Endodermal cell (in vitro differentiated cells): ENCODE data around the gene GLOD4. TPM values are rescaled to one million over a fixed set of nuclear protein-coding genes. Genes with fewer than 3 reads are reported as not detected.

Experiments used
- DNase-seq: peaks from one replicate; pipeline ENCODE4 v3.0.0-alpha.2; 2017
- H3K27ac ChIP-seq: 2 replicates; pipeline ENCODE4 v1.5.1; 2013; ENCODE audit warnings: mild to moderate bottlenecking, low read depth, low read length, moderate library complexity
- H3K27me3 ChIP-seq: 2 replicates; pipeline ENCODE4 v1.6.1; 2013; ENCODE audit warnings: mild to moderate bottlenecking, low read length, moderate library complexity; ENCODE audit not compliant: insufficient read depth, control insufficient read depth, poor library complexity, severe bottlenecking
- H3K36me3 ChIP-seq: 2 replicates; pipeline ENCODE4 v1.7.0; 2013; ENCODE audit warnings: mild to moderate bottlenecking, low read length, moderate library complexity; ENCODE audit not compliant: control insufficient read depth, insufficient read depth
- H3K4me1 ChIP-seq: one replicate; pipeline ENCODE4 v1.7.0; 2013; ENCODE audit warnings: low read length; ENCODE audit not compliant: control insufficient read depth, insufficient read depth
- H3K4me3 ChIP-seq: 2 replicates; pipeline ENCODE4 v1.5.1; 2013; ENCODE audit warnings: mild to moderate bottlenecking, low read length, moderate library complexity
- H3K9ac ChIP-seq: 2 replicates; pipeline ENCODE4 v1.6.1; 2013; ENCODE audit warnings: mild to moderate bottlenecking, low read length, moderate library complexity; ENCODE audit not compliant: poor library complexity, severe bottlenecking; ENCODE audit errors: extremely low read depth
- H3K9me3 ChIP-seq: 2 replicates; pipeline ENCODE4 v1.6.1; 2013; ENCODE audit warnings: mild to moderate bottlenecking, low read length, moderate library complexity; ENCODE audit not compliant: control insufficient read depth
- H3K27ac Mint-ChIP-seq: 2 replicates; pipeline ENCODE4 v1.8.0; 2020; ENCODE audit warnings: mixed read lengths
- H3K27me3 Mint-ChIP-seq: 2 replicates; pipeline ENCODE4 v1.8.0; 2021; ENCODE audit warnings: mild to moderate bottlenecking, mixed read lengths; ENCODE audit not compliant: insufficient read depth
- H3K36me3 Mint-ChIP-seq: 2 replicates; pipeline ENCODE4 v1.8.0; 2020; ENCODE audit warnings: low read depth, mixed read lengths
- H3K4me1 Mint-ChIP-seq: 2 replicates; pipeline ENCODE4 v1.8.0; 2020; ENCODE audit warnings: mixed read lengths
- H3K4me3 Mint-ChIP-seq: 2 replicates; pipeline ENCODE4 v1.8.0; 2020; ENCODE audit warnings: mild to moderate bottlenecking, moderate library complexity, mixed read lengths
- H3K9me3 Mint-ChIP-seq: 2 replicates; pipeline ENCODE4 v1.8.0; 2020; ENCODE audit warnings: mild to moderate bottlenecking, mixed read lengths
- WGBS, 2 experiments: methylation state at CpG; one replicate each; pipeline versions ENCODE4 v1.1.5 to v1.1.7; 2013; ENCODE audit warnings: missing lambda C conversion rate in 2 of 2, mixed read lengths in 1 of 2; ENCODE audit not compliant: insufficient coverage in 1 of 2, insufficient read length in 1 of 2; 5-methylcytosine and 5-hydroxymethylcytosine counted together
- total RNA-seq, 2 donors: library from RNA; stranded (reverse); fragmentation: NEBNext Ultra II Directional in 1 of 2; extraction: Animal tissue kit (Norgen Biotek cat#: 25700) in 1 of 2; gene quantifications; 2 replicates in 1 of 2; 3 replicates in 1 of 2; pipeline ENCODE4 v1.2.1, GENCODE V29; 2021
- TF ChIP-seq, protein P1 (sequence below): fragments of 200-600 bp; sonication (generic); conservative IDR thresholded peaks from 2 replicates; pipeline ENCODE4 v1.5.0; 2021; ENCODE audit warnings: antibody characterized with exemption, mild to moderate bottlenecking

GLOD4 gene
- total RNA-seq, 2 donors from 2014 or later = 81.6 to 95.1 TPM

DNA sequence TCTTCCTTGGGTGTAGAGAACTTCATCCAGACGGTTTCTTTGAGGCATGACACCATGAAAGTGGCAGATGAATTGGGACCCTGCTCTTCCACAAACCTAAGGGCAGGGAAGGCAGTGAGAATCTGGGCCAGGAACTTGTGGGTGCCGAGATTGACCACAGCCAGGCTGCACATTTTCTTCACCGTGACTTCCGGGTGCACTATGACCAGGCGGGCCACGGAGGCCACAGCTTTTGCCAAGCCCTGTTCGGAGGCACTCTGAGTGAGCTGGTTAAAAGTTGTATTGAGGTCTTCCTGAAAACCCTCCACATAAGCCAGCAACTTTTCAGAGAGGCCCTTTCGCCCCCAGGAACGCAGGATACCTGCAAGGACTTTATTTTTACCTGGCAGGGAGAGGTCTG, 35.9 kb downstream of the GLOD4 start:
- H3K27ac Mint-ChIP-seq = no peak overlapping the region
- peaks cover 4% of the 10 kb centered on the region for H3K4me1 Mint-ChIP-seq
- H3K36me3 Mint-ChIP-seq = peaks cover 78% of the 10 kb centered on the region
- Histone ChIP-seq H3K4me1 (no peaks in the 10 kb centered on the region), H3K4me3 (no peak overlapping the region), H3K9me3 (peaks cover 13% of the 10 kb centered on the region), H3K27ac (no peak overlapping the region), H3K9ac (no peak overlapping the region), H3K27me3 (no peaks in the 10 kb centered on the region), H3K36me3 (peaks cover 86% of the 10 kb centered on the region)
- DNase-seq = no peak
- H3K9me3 Mint-ChIP-seq = peaks cover 7% of the 10 kb centered on the region
- no peak overlapping the region for H3K4me3 Mint-ChIP-seq
- TF ChIP-seq, protein P1, sequence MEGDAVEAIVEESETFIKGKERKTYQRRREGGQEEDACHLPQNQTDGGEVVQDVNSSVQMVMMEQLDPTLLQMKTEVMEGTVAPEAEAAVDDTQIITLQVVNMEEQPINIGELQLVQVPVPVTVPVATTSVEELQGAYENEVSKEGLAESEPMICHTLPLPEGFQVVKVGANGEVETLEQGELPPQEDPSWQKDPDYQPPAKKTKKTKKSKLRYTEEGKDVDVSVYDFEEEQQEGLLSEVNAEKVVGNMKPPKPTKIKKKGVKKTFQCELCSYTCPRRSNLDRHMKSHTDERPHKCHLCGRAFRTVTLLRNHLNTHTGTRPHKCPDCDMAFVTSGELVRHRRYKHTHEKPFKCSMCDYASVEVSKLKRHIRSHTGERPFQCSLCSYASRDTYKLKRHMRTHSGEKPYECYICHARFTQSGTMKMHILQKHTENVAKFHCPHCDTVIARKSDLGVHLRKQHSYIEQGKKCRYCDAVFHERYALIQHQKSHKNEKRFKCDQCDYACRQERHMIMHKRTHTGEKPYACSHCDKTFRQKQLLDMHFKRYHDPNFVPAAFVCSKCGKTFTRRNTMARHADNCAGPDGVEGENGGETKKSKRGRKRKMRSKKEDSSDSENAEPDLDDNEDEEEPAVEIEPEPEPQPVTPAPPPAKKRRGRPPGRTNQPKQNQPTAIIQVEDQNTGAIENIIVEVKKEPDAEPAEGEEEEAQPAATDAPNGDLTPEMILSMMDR = no peak
- WGBS, 2 experiments = 92 to 94% methylated on average over 9 of the region's 9 CpGs
- H3K27me3 Mint-ChIP-seq = no peaks in the 10 kb centered on the region

DNA sequence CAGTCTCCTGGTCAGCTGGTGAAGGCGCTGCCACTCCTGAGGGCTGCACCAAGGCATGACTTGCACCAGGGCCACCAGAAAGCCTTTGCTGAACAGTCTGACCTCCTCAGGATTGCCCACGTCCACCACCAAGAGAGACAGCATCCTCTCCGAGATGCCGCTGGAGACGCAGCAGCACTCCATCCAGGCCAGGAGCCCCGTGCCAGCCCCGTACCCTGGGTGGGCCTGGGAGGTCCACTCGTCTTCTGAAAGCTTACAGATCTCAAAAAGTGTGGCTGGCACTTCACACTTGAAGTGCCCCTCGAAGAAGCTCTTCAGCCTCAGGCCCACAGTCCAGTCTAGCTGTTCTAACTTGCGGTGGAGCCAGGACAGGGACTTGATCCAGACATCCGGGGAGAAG, 36.7 kb downstream of the GLOD4 start:
- Histone ChIP-seq H3K4me1 (no peaks in the 10 kb centered on the region), H3K4me3 (no peak overlapping the region), H3K36me3 (peaks cover 93% of the 10 kb centered on the region), H3K9ac (no peak overlapping the region), H3K27me3 (no peaks in the 10 kb centered on the region), H3K27ac (no peak overlapping the region), H3K9me3 (peaks cover 11% of the 10 kb centered on the region)
- H3K36me3 Mint-ChIP-seq = peaks cover 84% of the 10 kb centered on the region
- peaks cover 7% of the 10 kb centered on the region for H3K9me3 Mint-ChIP-seq
- no peaks in the 10 kb centered on the region for H3K27me3 Mint-ChIP-seq
- 93 to 99% methylated on average over 10 to 11 of the region's 11 CpGs for WGBS, 2 experiments
- no peak for DNase-seq
- no peak overlapping the region for H3K27ac Mint-ChIP-seq
- TF ChIP-seq, protein P1 = no peak
- no peak overlapping the region for H3K4me3 Mint-ChIP-seq
- no peaks in the 10 kb centered on the region for H3K4me1 Mint-ChIP-seq

DNA sequence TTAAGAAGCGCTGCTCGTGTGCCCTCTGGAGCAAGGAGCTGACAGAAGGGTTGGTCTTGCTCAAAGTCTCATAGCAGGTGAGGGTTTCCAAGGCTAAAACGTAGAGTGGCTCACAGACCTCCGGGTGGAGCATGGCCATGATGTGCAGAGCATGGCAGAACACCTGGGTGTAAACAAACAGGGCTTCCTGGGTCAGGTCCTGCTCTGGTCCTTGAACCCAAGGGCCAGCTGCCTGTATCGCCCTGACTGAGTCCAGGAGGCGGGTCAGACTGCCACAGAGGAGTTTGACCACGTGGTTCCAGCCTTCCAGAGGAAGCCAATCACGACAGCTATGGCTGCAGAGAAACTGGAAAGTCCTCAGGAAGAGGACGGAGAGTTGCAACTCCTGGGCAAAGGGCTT, 37.1 kb downstream of the GLOD4 start:
- 72 to 85% methylated on average over 6 to 9 of the region's 9 CpGs for WGBS, 2 experiments
- H3K27me3 ChIP-seq = no peaks in the 10 kb centered on the region
- no peaks in the 10 kb centered on the region for H3K27me3 Mint-ChIP-seq
- H3K9me3 Mint-ChIP-seq = peaks cover 7% of the 10 kb centered on the region
- H3K9me3 ChIP-seq = peaks cover 6% of the 10 kb centered on the region
- H3K36me3 Mint-ChIP-seq = peaks cover 84% of the 10 kb centered on the region
- H3K4me3 Mint-ChIP-seq = no peak overlapping the region
- H3K27ac Mint-ChIP-seq = no peak overlapping the region
- no peaks in the 10 kb centered on the region for H3K4me1 Mint-ChIP-seq
- H3K27ac ChIP-seq = no peak overlapping the region
- peaks cover 89% of the 10 kb centered on the region for H3K36me3 ChIP-seq
- H3K9ac ChIP-seq = no peak overlapping the region
- DNase-seq = no peak
- H3K4me3 ChIP-seq = no peak overlapping the region
- no peaks in the 10 kb centered on the region for H3K4me1 ChIP-seq
- TF ChIP-seq, protein P1 = no peak
